ENCODE results near the gene ZFAND3. TPM values are rescaled to one million over a fixed set of nuclear protein-coding genes. Genes with fewer than 3 reads are reported as not detected.

Gene ZFAND3
- total and polyA plus RNA-seq, 7 donors = 48.5 to 166 (median 141) TPM

DNA sequence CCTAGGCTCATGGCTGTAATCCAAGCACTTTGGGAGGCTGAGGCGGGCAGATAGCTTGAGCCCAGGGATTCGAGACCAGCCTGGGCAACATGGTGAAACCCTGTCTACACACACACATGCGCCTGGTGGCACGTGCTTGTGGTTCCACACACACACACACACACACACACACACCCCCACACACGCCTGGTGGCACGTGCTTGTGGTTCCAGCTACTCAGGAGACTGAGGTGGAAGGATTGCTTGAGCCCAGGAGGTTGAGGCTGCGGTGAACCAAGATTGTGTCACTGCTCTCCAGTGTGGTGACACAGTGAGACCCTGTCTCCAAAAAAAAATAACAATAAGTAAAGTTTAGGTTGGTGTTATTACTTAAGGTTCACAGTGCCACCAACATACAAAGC lies 165.8 kb downstream of the ZFAND3 start:
- no peak for TF ChIP-seq CTCF (IDR thresholded peaks at IDR 0.05)
- ATAC-seq (no peak), DNase-seq (no peak)
- Histone ChIP-seq H3K9me3 (no peaks in the 10 kb centered on the region), H3K4me1 (peaks cover 75% of the 10 kb centered on the region), H3K4me3 (no peak overlapping the region), H3K27ac (no peak overlapping the region), H3K27me3 (ENCODE audit: insufficient read depth in 3 of 3, low read length in 2 of 3) (no peaks in the 10 kb centered on the region), H3K36me3 (ENCODE audit: insufficient read depth in 1 of 2, low read depth in 1 of 2) (no peaks in the 10 kb centered on the region)
- 84 to 95% (median 91%) methylated on average over 7 of the region's 7 CpGs for WGBS, 3 donors
- intact Hi-C loops (cut with DNase I) = no loop called here

DNA sequence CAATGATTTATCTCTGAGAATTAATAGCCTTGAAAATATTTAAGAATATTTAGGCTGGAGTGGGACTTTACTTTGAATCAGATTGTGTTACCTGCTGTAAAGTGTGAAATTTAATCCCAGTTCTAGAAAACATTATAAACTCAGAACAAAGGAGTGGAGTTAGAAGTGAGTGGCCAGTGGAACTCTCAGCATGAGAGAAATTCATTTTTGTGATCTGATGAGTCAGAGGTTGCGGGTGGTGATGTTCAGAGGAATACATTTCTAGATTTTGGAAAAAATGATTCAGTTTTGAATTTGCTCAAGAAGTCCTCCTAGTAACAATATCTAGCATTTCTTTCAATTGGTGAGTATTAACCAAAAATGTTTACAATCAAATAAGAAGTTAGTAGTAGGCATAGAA lies 167.5 kb downstream of the ZFAND3 start:
- no peak for TF ChIP-seq CTCF (IDR thresholded peaks at IDR 0.05)
- Histone ChIP-seq H3K27ac (no peak overlapping the region), H3K4me1 (peaks cover 75% of the 10 kb centered on the region), H3K4me3 (no peak overlapping the region), H3K9me3 (no peaks in the 10 kb centered on the region), H3K27me3 (ENCODE audit: insufficient read depth in 3 of 3, low read length in 2 of 3) (no peaks in the 10 kb centered on the region), H3K36me3 (ENCODE audit: insufficient read depth in 1 of 2, low read depth in 1 of 2) (no peaks in the 10 kb centered on the region)
- no peak for DNase-seq
- no peak for ATAC-seq
- WGBS, 3 donors = 85 to 89% (median 87%) methylated on average over 1 of the region's 1 CpG
- intact Hi-C loops (cut with DNase I) = no loop called here

- Histone ChIP-seq H3K9me3 (no peaks in the 10 kb centered on the region), H3K4me3 (no peak overlapping the region), H3K27me3 (ENCODE audit: insufficient read depth in 3 of 3, low read length in 2 of 3) (no peaks in the 10 kb centered on the region), H3K27ac (no peak overlapping the region), H3K36me3 (ENCODE audit: insufficient read depth in 1 of 2, low read depth in 1 of 2) (no peaks in the 10 kb centered on the region), H3K4me1 (peaks cover 75% of the 10 kb centered on the region)
- ATAC-seq (no peak), DNase-seq (no peak)
- intact Hi-C loops (cut with DNase I) = no loop called here
- TF ChIP-seq CTCF (IDR thresholded peaks at IDR 0.05) = no peak
- WGBS, 3 donors = 29 to 54% (median 33%) methylated on average over 2 of the region's 2 CpGs
Observed at GRCh38 chr6:37987559-37987958, 168.0 kb downstream of the ZFAND3 start.

GRCh38 chr6:37988127-37988526 lies 168.6 kb downstream of the ZFAND3 start:
- no peak for DNase-seq
- ATAC-seq = no peak
- H3K4me1 ChIP-seq = peaks cover 81% of the 10 kb centered on the region
- WGBS, 3 donors = 44 to 79% (median 54%) methylated on average over 2 of the region's 2 CpGs
- intact Hi-C loops (cut with DNase I) = no loop called here
- H3K27ac ChIP-seq = peak overlapping the region; percentile 73
- no peak overlapping the region for H3K4me3 ChIP-seq
- H3K36me3 ChIP-seq (ENCODE audit: insufficient read depth in 1 of 2, low read depth in 1 of 2) = no peaks in the 10 kb centered on the region
- no peak for TF ChIP-seq CTCF (IDR thresholded peaks at IDR 0.05)
- no peaks in the 10 kb centered on the region for H3K9me3 ChIP-seq
- H3K27me3 ChIP-seq (ENCODE audit: insufficient read depth in 3 of 3, low read length in 2 of 3) = no peaks in the 10 kb centered on the region

DNA sequence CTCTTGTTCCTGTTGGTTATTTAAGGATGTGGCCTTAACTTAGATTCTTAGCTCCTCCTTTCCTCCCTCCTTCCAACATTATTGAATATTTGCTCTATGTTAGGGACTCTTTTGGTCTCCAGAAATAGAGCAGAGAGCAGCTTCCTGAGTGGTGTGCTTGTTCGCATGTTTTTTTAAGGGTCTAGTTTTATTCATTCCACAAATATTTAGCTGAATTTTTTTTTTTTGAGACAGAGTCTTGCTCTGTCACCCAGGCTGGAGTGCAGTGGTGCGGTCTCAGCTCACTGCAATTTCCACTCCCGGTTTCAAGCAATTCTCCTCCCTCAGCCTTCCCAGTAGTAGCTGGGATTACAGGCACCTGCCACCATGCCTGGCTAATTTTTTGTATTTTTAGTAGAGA lies 169.2 kb downstream of the ZFAND3 start:
- Histone ChIP-seq H3K9me3 (no peaks in the 10 kb centered on the region), H3K27ac (peak overlapping the region; percentile 73), H3K4me1 (peaks cover 86% of the 10 kb centered on the region), H3K36me3 (ENCODE audit: insufficient read depth in 1 of 2, low read depth in 1 of 2) (no peaks in the 10 kb centered on the region), H3K27me3 (ENCODE audit: insufficient read depth in 3 of 3, low read length in 2 of 3) (no peaks in the 10 kb centered on the region), H3K4me3 (no peak overlapping the region)
- 38 to 60% (median 42%) methylated on average over 3 of the region's 3 CpGs for WGBS, 3 donors
- DNase-seq = no peak
- ATAC-seq = no peak
- intact Hi-C loops (cut with DNase I) = no loop called here
- TF ChIP-seq CTCF (IDR thresholded peaks at IDR 0.05) = no peak
